GM19328 (cell line): Measurements from ENCODE around the gene OR2T8.
A peak's percentile ranks its signal among the peaks of the same experiment; 100 is the strongest.

Source experiments
- ATAC-seq: cut with Tn5 transposase; IDR thresholded peaks from one replicate; pipeline ENCODE4 v1.9.1; 2021; ENCODE audit warnings: mild to moderate bottlenecking, moderate library complexity; ENCODE audit not compliant: unreplicated experiment

The OR2T8 gene, protein sequence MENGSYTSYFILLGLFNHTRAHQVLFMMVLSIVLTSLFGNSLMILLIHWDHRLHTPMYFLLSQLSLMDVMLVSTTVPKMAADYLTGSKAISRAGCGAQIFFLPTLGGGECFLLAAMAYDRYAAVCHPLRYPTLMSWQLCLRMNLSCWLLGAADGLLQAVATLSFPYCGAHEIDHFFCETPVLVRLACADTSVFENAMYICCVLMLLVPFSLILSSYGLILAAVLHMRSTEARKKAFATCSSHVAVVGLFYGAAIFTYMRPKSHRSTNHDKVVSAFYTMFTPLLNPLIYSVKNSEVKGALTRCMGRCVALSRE

DNA sequence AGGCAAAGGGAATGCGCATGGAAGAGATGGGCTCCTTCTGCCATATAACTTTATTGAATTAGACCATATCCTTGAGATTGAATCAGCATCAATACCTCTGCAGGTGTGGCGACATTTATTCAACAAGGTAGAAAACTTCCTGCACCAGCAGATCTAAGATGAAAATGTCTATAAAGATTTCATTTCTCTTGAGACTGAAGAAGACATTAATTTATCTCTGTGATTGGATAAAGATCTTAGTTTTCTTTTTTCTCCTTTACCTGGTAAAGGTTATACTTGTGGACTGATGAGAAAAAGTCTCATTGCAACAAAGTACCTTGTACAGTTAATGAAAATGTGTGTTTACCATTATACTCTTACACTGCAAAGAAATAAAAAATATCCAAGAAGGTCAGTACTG lies at the start of gene OR2T8:
Gene OR2T8 (plus strand): TSS at position 301 of the 400 bp plus-strand sequence. CDS start 766 bp downstream, outside the sequence.
- ATAC-seq = no peak

DNA sequence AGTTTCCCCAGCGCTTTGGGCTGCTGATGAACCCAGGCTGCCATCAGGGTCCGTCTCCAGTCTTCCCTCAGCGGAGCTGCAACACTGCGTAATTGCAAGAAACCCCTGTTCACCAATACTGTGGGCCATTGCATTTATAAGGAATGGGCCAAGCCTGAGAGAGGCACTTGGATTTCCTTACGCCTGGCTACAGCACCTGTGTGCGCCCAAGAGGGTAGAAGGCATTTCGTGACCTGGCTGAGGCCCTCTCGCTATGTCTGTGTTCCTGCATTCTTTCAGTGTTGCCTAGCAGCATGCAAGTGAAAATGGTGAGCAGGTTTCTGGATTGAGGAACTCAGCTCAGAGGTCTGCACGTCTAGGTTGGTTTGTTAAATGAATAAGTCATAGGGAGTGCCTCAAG lies 36.7 kb upstream of the OR2T8 start:
- ATAC-seq = no peak

- no peak for ATAC-seq
Measured at GRCh38 chr1:247884797-247885413, 35.1 kb upstream of the OR2T8 start.

DNA sequence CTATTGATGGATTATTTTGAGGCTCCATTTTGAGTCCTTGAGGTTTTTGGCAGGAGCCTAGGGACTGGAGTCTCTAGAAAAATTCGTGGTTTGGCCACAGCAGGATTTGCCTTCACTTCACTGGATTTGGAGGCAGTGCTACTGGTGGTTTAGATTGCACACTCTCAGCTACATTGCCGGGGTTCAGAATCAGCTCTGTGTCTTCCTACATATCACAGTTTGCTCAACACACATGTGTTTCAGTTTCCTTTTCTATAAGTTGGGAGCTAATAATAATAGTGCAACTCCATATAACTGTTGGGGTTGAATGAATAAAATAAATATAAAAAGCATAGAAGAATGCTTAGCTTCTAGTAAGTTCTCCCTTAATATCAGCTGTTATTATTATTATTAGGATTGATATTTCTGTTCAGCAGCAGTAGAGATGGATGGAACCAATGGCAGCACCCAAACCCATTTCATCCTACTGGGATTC lies 24.9 kb upstream of the OR2T8 start, which contains the start of gene OR2W3:
Gene OR2W3 (plus strand): TSS at position 425 of the 475 bp plus-strand sequence. CDS start 0 bp downstream, at position 425.
- no peak for ATAC-seq

- ATAC-seq = no peak
Measured at GRCh38 chr1:247895976-247896375, 24.1 kb upstream of the OR2T8 start.

GRCh38 chr1:247904122-247904521 lies 15.9 kb upstream of the OR2T8 start:
- ATAC-seq = no peak

GRCh38 chr1:247905181-247905580 lies 14.9 kb upstream of the OR2T8 start:
- no peak for ATAC-seq

GRCh38 chr1:247905910-247906503 lies 14.0 kb upstream of the OR2T8 start:
- ATAC-seq = no peak

DNA sequence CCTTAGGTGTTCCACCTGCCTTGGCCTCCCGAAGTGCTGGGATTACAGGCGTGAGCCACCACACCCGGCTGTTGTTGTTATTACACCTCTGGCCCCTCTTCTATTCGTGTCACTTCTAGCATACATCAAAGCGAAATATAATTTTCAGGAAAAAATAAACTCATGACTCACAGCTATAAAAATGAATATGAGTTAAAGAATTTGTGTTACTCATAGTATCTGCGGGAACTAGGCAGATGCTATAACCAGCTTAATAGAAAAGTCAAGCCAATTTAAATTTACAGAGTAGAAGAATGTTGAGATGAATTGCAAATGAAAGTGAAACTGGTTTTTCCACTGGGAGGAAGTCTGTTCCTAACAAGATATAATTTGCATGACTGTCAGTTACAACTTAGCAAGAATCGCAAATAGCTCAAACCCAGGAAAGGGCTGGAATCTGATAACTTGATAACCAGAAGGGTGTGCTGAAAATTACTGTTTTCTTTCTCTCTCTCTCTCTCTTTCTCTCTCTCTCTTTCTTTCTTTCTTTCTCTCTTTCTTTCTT lies 13.5 kb upstream of the OR2T8 start:
- ATAC-seq = no peak

- no peak for ATAC-seq
Measured at GRCh38 chr1:247908766-247909165, 11.3 kb upstream of the OR2T8 start.

DNA sequence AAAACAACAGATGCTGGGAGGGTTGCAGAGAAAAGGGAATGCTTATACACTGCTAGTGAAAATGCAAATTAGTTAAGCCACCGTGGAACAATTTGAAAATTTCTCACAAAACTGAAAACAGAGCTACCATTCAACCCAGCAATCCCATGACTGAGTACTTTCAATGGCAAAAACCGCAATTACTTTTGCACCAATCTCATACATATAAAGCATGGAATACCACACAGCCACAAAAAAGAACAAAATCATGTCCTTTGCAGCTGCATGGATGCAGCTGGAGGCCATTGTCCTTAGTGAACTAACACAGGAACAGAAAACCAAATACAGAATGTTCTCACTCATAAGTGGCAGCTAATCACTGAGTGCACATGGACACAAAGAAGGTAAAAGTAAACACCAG lies 6.3 kb upstream of the OR2T8 start:
- no peak for ATAC-seq

DNA sequence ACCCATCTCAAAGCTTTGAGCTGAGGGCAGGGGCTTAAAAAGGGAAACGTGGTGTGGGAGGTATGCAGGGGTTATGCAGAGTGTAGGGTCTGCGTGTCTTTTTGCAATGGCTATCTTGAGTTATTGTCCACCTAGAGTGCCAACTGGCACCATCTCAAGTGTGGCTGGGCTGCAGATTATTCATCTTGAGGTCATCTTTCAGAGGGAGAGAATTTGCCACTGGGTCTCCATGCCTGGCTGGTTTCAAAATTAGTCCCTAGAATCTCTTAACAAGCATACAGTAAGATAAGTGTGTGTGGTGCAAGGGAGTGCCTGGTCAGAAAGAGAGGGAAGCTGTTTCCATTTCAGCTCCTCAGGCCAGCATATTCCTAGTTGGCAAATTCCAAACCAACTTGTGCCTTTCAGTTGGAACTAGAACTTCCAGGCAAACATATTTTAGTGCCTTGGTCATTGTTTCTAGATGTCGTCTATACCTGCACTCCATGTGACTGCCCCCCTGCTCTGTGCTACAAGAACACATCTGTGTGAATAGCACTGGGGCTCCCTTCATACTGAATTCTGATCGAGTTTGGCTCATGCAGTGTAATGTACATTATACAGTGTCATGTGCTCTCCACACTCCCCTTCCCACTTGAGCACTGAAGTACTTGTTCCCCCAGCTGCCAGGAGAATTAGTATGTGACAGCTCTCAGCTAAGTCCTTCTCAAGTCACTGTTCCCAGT lies 5.0 kb upstream of the OR2T8 start:
- no peak for ATAC-seq

DNA sequence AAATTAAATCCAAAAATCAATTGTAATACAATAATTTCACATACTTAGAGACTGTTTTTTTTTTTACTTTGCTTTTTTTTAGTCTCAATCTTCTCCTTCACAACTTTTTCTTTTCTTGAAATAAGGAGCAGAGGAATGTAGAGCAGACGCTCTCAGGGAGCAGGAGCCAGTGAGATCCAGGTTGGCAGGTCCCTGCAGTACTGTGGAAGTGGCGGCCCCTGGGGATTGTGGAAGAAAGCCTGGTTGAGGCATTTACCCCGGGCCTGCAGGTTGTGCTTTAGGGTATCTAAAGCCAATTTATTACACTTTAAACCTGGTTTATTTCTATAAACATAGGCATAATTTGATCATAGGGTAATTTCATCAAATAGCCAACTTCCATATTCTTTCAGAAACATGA lies 3.9 kb downstream of the OR2T8 start:
- no peak for ATAC-seq

GRCh38 chr1:247924868-247925267 lies 4.8 kb downstream of the OR2T8 start, which contains the start of gene OR2AJ1:
Gene OR2AJ1 (plus strand): TSS chr1:247924889. CDS start chr1:247933769, 8,880 bp downstream.
- no peak for ATAC-seq

DNA sequence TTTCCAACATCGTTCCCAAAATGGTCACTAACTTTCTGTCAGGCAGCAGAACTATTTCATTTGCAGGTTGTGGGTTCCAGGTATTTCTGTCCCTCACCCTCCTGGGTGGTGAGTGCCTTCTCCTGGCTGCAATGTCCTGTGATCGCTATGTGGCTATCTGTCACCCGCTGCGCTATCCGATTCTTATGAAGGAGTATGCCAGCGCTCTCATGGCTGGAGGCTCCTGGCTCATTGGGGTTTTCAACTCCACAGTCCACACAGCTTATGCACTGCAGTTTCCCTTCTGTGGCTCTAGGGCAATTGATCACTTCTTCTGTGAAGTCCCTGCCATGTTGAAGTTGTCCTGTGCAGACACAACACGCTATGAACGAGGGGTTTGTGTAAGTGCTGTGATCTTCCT lies 13.9 kb downstream of the OR2T8 start:
- no peak for ATAC-seq

DNA sequence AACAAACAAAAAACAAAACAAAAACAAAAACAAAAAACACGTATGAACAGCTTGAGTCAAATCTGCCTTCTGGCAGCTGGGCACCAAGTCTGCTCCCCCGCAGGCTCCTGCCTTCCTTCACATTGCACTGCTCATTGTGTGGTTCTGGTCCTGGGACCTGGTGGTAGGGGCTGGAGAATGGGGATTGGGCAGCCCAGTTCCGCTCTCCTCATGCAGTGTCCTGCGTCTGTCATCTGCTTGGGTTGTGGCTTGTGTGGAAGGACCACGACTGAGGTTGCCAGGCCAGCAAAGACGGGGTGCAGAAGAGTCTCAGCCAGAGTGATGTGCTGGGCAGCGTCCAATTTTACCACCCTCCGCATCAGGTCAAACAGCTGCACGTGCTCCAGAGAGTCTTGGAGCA lies 15.7 kb downstream of the OR2T8 start:
- ATAC-seq = no peak

DNA sequence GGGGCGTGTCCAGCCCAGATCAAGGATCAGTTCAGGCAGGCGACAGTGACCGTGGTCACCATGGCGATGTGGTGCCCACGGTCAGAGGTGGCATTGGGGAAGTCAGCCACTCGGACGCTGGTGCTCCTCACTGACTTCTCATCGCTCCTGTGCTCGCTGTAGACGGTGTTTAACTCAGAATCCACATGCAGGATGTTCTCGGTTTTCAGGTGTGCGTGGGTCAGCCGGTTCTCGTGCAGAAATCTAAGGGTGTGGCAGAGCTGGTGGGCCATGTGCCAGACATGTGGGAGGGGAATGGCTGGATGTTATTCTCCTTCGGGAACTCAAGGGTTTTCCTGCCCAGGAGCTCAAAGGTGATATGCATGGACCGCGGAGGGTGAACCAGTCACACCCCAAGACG lies 16.4 kb downstream of the OR2T8 start:
- ATAC-seq = no peak

DNA sequence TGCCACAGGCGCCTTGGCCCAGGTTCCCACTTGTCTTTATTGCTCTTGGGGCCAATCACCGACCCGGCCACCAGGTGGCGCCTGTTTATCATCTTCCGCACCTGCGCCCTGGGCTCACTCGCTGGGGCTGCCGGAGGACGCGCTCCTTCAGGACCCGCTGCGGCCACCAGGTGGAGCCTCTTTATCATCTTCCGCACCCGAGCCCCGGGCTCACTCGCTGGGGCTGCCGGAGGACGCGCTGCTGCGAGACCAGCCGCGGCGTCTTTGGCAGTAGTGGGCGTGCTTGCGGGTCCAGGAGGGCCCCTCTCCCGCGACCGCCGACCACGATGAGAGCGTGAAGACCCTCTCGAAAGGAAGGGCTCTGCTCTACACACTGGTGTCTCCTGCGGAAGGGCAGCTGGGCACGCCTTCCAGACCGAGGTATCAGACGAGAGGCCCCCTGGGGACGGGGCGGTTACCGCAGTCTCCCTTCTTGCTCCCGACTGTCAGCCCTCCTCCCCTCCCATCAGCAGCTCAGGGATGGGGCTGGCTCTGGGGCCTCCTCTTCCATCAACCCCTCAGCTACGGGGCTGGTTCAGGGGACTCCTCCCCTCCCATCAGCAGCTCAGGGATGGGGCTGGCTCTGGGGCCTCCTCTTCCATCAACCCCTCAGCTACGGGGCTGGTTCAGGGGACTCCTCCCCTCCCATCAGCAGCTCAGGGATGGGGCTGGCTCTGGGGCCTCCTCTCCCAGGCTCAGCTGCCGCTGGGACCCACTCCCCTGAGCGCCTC lies 17.1 kb downstream of the OR2T8 start:
- ATAC-seq = peak; percentile 100

- no peak for ATAC-seq
Measured at GRCh38 chr1:247942624-247943023, 22.6 kb downstream of the OR2T8 start.

DNA sequence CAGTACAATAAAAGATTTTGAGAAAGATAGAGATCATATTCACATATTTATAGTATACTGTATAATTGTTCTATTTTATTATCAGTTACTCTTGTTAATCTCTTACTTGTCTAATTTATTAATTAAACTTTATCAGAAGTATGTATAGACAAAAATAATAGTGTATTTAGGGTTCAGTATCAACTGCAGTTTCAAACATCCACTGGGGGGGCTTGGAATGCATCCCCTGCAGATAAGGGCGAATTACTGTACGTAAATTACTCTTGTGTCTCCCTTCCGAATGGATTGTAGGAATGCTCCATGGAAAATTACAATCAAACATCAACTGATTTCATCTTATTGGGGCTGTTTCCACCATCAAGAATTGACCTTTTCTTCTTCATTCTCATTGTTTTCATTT lies 28.5 kb downstream of the OR2T8 start, which contains the start of gene OR2L8:
Gene OR2L8 (plus strand): TSS at position 301 of the 400 bp plus-strand sequence. CDS start 0 bp downstream, at position 301.
- ATAC-seq = no peak
